ENCODE data around the gene RNF111. TPM values are rescaled to one million over a fixed set of nuclear protein-coding genes. Genes with fewer than 3 reads are reported as not detected.

The RNF111 gene
- total RNA-seq, 4 donors from 2014 or later: 14.5 to 18.4 (median 15.8) TPM

DNA sequence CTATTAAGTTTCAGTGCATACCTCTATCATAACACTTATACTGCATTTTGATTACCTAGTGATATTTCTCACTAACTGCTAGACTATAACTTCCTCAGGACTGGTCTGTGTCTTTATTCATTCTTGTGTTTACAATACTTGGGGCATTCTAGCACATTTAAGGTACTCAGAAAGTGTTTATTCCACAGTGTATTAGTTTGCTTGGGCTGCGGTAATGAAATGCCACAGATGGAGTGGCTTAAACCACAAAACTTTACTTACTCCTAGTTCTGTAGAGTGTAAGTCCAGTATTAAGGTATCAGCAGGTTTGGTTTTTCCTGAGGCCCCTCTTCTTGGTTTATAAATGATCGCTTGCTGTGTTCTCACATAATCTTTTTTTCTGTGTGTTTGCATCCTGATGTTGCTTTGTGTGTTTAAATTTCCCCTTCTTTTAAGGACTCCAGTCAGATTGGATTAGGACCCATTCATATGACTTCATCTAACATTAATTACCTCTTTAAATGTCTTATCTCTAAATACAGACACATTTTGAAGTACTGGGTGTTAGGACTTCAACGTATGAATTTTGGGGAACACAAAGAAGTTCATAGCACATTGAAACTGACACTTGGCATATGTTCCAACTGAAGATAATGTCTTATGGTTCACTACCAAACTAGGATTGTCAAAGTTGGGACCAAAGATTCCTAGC lies 23.9 kb downstream of the RNF111 start:
- intact Hi-C loops (cut with DNase I; ENCODE audit: low total_unique reads): no loop called here

DNA sequence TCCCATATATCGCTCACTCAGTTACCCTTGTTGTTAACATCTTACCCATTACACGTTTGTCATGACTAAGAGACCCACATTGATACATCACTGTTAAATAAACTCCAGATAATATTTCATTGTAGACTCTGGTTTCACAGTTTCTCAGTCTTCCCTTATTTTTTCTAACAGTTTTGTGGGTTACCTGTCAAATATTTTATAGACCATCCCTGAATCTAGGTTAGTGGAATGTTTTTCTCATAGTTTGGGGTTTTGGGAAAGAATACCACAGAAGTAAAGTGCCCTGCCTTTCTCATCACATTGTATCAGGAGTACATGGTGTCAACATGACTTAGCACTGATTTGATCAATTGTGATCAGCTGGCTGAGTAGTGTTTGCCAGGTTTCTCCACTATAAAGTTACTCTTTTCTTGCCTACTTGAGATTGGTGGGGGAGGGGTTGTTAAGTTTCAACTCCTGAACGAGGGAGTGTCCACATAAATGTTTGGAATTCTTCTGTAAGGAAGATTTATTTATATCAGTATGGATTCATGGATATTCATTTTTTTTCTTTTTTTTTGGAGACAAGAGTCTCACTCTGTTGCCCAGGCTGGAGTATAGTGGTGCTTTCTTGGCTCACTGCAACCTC lies 25.9 kb downstream of the RNF111 start:
- ATAC-seq (no peak), DNase-seq (no peak)
- H3K4me3 ChIP-seq: no peak overlapping the region
- in situ Hi-C loops (cut with MboI; ENCODE audit: low sequenced_read_pairs in 4 of 4) (no loop called here), intact Hi-C loops (cut with DNase I; ENCODE audit: low total_unique reads) (no loop called here)
- H3K27ac ChIP-seq: no peak overlapping the region
- no peaks in the 10 kb centered on the region for H3K27me3 ChIP-seq
- no peaks in the 10 kb centered on the region for H3K9me3 ChIP-seq
- H3K4me1 ChIP-seq: peaks cover 18 to 20% of the 10 kb centered on the region in 2 donors
- no peaks in the 10 kb centered on the region for H3K36me3 ChIP-seq
- TF ChIP-seq POLR2A (IDR thresholded peaks at IDR 0.05) (no peak), CTCF (IDR thresholded peaks at IDR 0.05 in 4 of 5, conservative IDR thresholded peaks at IDR 0.05 in 1 of 5) (no peak)

More for the DNA sequence above, 23.9 kb downstream of the RNF111 start:
- in situ Hi-C loops (cut with MboI; ENCODE audit: low sequenced_read_pairs in 4 of 4): no loop called here
- H3K4me3 ChIP-seq: no peak overlapping the region
- ATAC-seq (no peak), DNase-seq (no peak)
- H3K27ac ChIP-seq: no peak overlapping the region
- no peaks in the 10 kb centered on the region for H3K27me3 ChIP-seq
- no peaks in the 10 kb centered on the region for H3K9me3 ChIP-seq
- TF ChIP-seq CTCF (IDR thresholded peaks at IDR 0.05 in 4 of 5, conservative IDR thresholded peaks at IDR 0.05 in 1 of 5): no peak
- no peak for TF ChIP-seq POLR2A (IDR thresholded peaks at IDR 0.05)
- H3K4me1 ChIP-seq: peaks cover 18 to 20% of the 10 kb centered on the region in 2 donors
- no peaks in the 10 kb centered on the region for H3K36me3 ChIP-seq

- no peak overlapping the region for H3K27ac ChIP-seq
- TF ChIP-seq CTCF (IDR thresholded peaks at IDR 0.05 in 4 of 5, conservative IDR thresholded peaks at IDR 0.05 in 1 of 5): no peak
- no peak for TF ChIP-seq POLR2A (IDR thresholded peaks at IDR 0.05)
- in situ Hi-C loops (cut with MboI; ENCODE audit: low sequenced_read_pairs in 4 of 4) (no loop called here), intact Hi-C loops (cut with DNase I; ENCODE audit: low total_unique reads) (no loop called here)
- no peak for DNase-seq
- no peaks in the 10 kb centered on the region for H3K36me3 ChIP-seq
- no peak overlapping the region for H3K4me3 ChIP-seq
- H3K27me3 ChIP-seq: no peaks in the 10 kb centered on the region
- peaks cover 18 to 20% of the 10 kb centered on the region in 2 donors for H3K4me1 ChIP-seq
- ATAC-seq: no peak
- H3K9me3 ChIP-seq: no peaks in the 10 kb centered on the region
Measured at GRCh38 chr15:59014068-59014467, 26.6 kb downstream of the RNF111 start.

DNA sequence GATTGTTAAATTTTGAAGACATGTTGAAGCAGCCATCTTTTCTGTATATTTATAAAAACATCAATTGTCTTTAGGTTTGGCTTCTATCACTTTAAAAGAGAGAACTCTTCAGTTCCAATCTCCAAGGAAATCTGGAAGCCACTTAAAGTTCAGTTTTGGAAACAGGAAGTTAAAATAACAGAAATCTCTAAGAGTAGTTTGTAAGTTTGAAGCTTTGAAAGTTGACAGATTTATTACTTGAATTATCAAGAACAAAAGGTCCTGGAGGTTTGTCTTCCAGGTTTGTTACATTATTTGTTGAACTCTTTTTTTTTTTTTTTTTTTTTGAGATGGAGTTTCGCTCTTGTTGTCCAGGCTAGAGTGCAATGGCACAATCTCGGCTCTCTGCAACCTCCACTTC lies 30.0 kb downstream of the RNF111 start:
- H3K4me3 ChIP-seq: no peak overlapping the region
- TF ChIP-seq CTCF (IDR thresholded peaks at IDR 0.05 in 4 of 5, conservative IDR thresholded peaks at IDR 0.05 in 1 of 5) (no peak), POLR2A (IDR thresholded peaks at IDR 0.05) (no peak)
- ATAC-seq (no peak), DNase-seq (no peak)
- in situ Hi-C loops (cut with MboI; ENCODE audit: low sequenced_read_pairs in 4 of 4) (no loop called here), intact Hi-C loops (cut with DNase I; ENCODE audit: low total_unique reads) (no loop called here)
- no peaks in the 10 kb centered on the region for H3K9me3 ChIP-seq
- no peak overlapping the region for H3K27ac ChIP-seq
- H3K36me3 ChIP-seq: no peaks in the 10 kb centered on the region
- H3K27me3 ChIP-seq: no peaks in the 10 kb centered on the region
- H3K4me1 ChIP-seq: peaks cover 7 to 16% of the 10 kb centered on the region in 2 donors
